ENCODE results near the gene SERPINE1.
"Not testable (repeated sequence)": the region's sequence is repeated elsewhere in the genome, so short reads cannot be mapped to it uniquely, and the experiment has no call there.

- TF ChIP-seq CTCF, EP300 (IDR thresholded peaks at IDR 0.05): not testable (repeated sequence)
Measured at GRCh38 chr7:101113140-101113539, 13.8 kb upstream of the SERPINE1 start.
